Calu3 (cell line): ENCODE results near the gene RAP1GAP2. TPM values are rescaled to one million over a fixed set of nuclear protein-coding genes. Genes with fewer than 3 reads are reported as not detected.

Experiments used
- BruUV-seq: library from RNA; stranded (reverse); fragments of 400-500 nt; replicated peaks from 2 replicates; lab custom pipeline; 2021; lab: Mats Ljungman, UMichigan
- CTCF ChIA-PET: fragments of 300-600 bp; sonication (Branson Sonifier 250); formaldehyde crosslinking; loops from one replicate; lab custom pipeline; 2022; ENCODE audit warnings: antibody characterized with exemption; lab: Charles Lee
- DNase-seq: peaks from one replicate; pipeline ENCODE4 v3.0.0; 2022
- H3K27ac Mint-ChIP-seq: one replicate; pipeline ENCODE4 v1.8.0; 2022; ENCODE audit warnings: mixed read lengths; ENCODE audit not compliant: unreplicated experiment
- H3K27me3 Mint-ChIP-seq: one replicate; pipeline ENCODE4 v1.8.0; 2022; ENCODE audit warnings: mixed read lengths; ENCODE audit not compliant: unreplicated experiment
- H3K36me3 Mint-ChIP-seq: one replicate; pipeline ENCODE4 v1.8.0; 2022; ENCODE audit warnings: mild to moderate bottlenecking, moderate library complexity, mixed read lengths; ENCODE audit not compliant: insufficient read depth, unreplicated experiment
- H3K4me1 Mint-ChIP-seq: one replicate; pipeline ENCODE4 v1.8.0; 2022; ENCODE audit warnings: mild to moderate bottlenecking, low read depth, mixed read lengths; ENCODE audit not compliant: unreplicated experiment
- H3K4me3 Mint-ChIP-seq: one replicate; pipeline ENCODE4 v1.8.0; 2022; ENCODE audit warnings: mild to moderate bottlenecking, low read depth, moderate library complexity, mixed read lengths; ENCODE audit not compliant: unreplicated experiment
- H3K9me3 Mint-ChIP-seq: one replicate; pipeline ENCODE4 v1.8.0; 2022; ENCODE audit warnings: low read depth, mixed read lengths; ENCODE audit not compliant: unreplicated experiment
- CTCF ChIP-seq: fragments of 200-600 bp; IDR thresholded peaks from one replicate; pipeline ENCODE4 v1.8.0; 2022; ENCODE audit warnings: antibody characterized with exemption; ENCODE audit not compliant: unreplicated experiment
- intact Hi-C: fragments of 100-400 bp; cut with micrococcal nuclease; formaldehyde crosslinking; loops from one replicate; pipeline ENCODE4 v1.10.0; 2022; ENCODE audit not compliant: unreplicated experiment
- total RNA-seq: library from RNA; stranded (reverse); gene quantifications from 2 replicates; pipeline ENCODE4 v1.2.3, GENCODE V29; 2022

Gene RAP1GAP2
- total RNA-seq, 1 experiment from 2014 or later, result 38.4 TPM

- Mint-ChIP-seq H3K4me1 (peaks cover 17% of the 10 kb centered on the region), H3K4me3 (no peak overlapping the region), H3K27me3 (peaks cover 73% of the 10 kb centered on the region), H3K9me3 (no peaks in the 10 kb centered on the region), H3K27ac (no peak overlapping the region), H3K36me3 (no peaks in the 10 kb centered on the region)
- no TSS peak for BruUV-seq
- TF ChIP-seq CTCF, result no peak
- CTCF ChIA-PET, result no interaction called here
- DNase-seq, result no peak
- intact Hi-C loops, result no loop called here
These were observed 3.4 kb downstream of the RAP1GAP2 start for GRCh38 chr17:2799653-2800052.

- Mint-ChIP-seq H3K27ac (no peak overlapping the region), H3K9me3 (no peaks in the 10 kb centered on the region), H3K27me3 (peaks cover 73% of the 10 kb centered on the region), H3K4me3 (no peak overlapping the region), H3K4me1 (peaks cover 17% of the 10 kb centered on the region), H3K36me3 (no peaks in the 10 kb centered on the region)
- intact Hi-C loops, result no loop called here
- TF ChIP-seq CTCF, result no peak
- BruUV-seq, result no TSS peak
- no peak for DNase-seq
- CTCF ChIA-PET, result no interaction called here
These were observed 4.1 kb downstream of the RAP1GAP2 start for GRCh38 chr17:2800367-2800766.

DNA sequence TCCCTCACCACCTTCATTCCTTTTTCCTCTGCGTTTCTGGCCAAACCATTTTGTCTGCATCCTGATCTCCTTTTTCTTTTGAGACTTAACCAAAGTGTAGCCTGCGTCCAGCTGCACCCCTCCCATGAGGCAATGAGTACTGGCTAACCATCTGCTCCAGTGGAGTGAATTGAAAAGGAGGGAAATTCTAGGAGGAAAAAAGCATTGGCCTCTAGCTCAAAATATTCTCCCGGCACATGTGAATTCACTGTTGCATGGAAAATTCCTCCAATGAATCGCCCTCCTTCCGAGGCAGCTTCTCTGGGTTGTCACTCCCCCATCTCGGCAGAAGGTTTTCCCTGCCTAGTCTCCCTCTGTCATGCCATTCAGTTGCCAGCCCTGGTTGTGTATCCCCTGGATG lies 5.6 kb downstream of the RAP1GAP2 start:
- CTCF ChIA-PET, result no interaction called here
- peaks cover 11% of the 10 kb centered on the region for H3K4me1 Mint-ChIP-seq
- intact Hi-C loops, result no loop called here
- H3K4me3 Mint-ChIP-seq, result no peak overlapping the region
- H3K27ac Mint-ChIP-seq, result no peak overlapping the region
- H3K9me3 Mint-ChIP-seq, result no peaks in the 10 kb centered on the region
- no peaks in the 10 kb centered on the region for H3K36me3 Mint-ChIP-seq
- H3K27me3 Mint-ChIP-seq, result peaks cover 67% of the 10 kb centered on the region
- no TSS peak for BruUV-seq
- DNase-seq, result no peak
- TF ChIP-seq CTCF, result no peak

DNA sequence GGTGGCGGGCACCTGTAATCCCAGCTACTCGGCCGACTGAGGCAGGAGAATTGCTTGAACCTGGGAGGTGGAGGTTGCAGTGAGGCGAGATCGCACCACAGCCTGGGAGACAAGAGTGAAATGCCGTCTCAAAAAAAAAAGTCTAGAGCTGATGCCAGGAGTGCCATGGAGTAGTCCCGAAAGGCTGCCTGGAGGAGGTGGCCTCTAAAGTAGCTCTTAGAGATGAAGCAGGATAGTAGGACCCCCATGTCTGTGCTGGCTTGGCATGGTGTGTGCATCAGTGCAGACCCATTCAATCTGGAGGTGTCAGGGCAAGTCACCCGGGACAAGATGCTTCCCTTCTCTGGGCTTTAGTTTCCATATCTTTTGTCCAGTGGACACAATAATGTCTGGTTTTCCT lies 6.3 kb downstream of the RAP1GAP2 start:
- no TSS peak for BruUV-seq

More for the DNA sequence above, 6.3 kb downstream of the RAP1GAP2 start:
- CTCF ChIA-PET, result no interaction called here
- intact Hi-C loops, result no loop called here
- no peak overlapping the region for H3K4me3 Mint-ChIP-seq
- DNase-seq, result no peak
- H3K9me3 Mint-ChIP-seq, result no peaks in the 10 kb centered on the region
- H3K27me3 Mint-ChIP-seq, result peaks cover 59% of the 10 kb centered on the region
- TF ChIP-seq CTCF, result no peak
- H3K27ac Mint-ChIP-seq, result no peak overlapping the region
- H3K36me3 Mint-ChIP-seq, result no peaks in the 10 kb centered on the region
- H3K4me1 Mint-ChIP-seq, result peaks cover 4% of the 10 kb centered on the region
